Breast epithelium (tissue), 4 donors: ENCODE data around the gene POU2F2. TPM values are rescaled to one million over a fixed set of nuclear protein-coding genes. Genes with fewer than 3 reads are reported as not detected.

ENCODE experiments used
- DNase-seq, 2 donors: peaks; one replicate each; pipeline ENCODE4 v3.0.0-alpha.2; 2019; ENCODE audit warnings: low spot score in 2 of 2
- H3K27ac ChIP-seq, 2 donors: fragments of 200-600 bp; sonication (generic) in 1 of 2; one replicate each; pipeline ENCODE4 v1.5.1; 2016 to 2019; ENCODE audit warnings: mild to moderate bottlenecking in 1 of 2
- H3K27me3 ChIP-seq, 2 donors: fragments of 200-600 bp; sonication (generic) in 1 of 2; one replicate each; pipeline versions ENCODE4 v1.5.1 to v1.6.0; 2017 to 2019; ENCODE audit warnings: control low read depth in 1 of 2, mild to moderate bottlenecking in 1 of 2
- H3K36me3 ChIP-seq: fragments of 200-600 bp; one replicate; pipeline ENCODE4 v1.5.1; 2019
- H3K4me1 ChIP-seq, 2 donors: fragments of 200-600 bp; sonication (generic); one replicate each; pipeline ENCODE4 v1.5.1; 2016 to 2019; ENCODE audit warnings: control low read depth in 1 of 2
- H3K4me3 ChIP-seq, 3 donors: fragments of 200-600 bp; sonication (generic); 1 replicate in 2 of 3; 2 replicates in 1 of 3; pipeline ENCODE4 v1.5.1; 2016 to 2019; ENCODE audit warnings: mild to moderate bottlenecking in 3 of 3, moderate library complexity in 2 of 3
- H3K9me3 ChIP-seq, 2 donors: fragments of 200-600 bp; sonication (generic) in 1 of 2; one replicate each; pipeline ENCODE4 v1.5.1; 2016 to 2019; ENCODE audit warnings: control low read depth in 1 of 2
- CTCF ChIP-seq, 3 donors: fragments of 450-650 bp; IDR thresholded peaks; one replicate each; pipeline ENCODE4 v1.5.1; 2016 to 2017; ENCODE audit warnings: antibody characterized with exemption in 3 of 3, mild to moderate bottlenecking in 3 of 3, moderate library complexity in 3 of 3
- POLR2A ChIP-seq: fragments of 450-650 bp; IDR thresholded peaks from one replicate; pipeline ENCODE4 v1.6.1; 2016; ENCODE audit warnings: antibody characterized with exemption, mild to moderate bottlenecking, moderate library complexity
- POLR2AphosphoS5 ChIP-seq, 3 donors: sonication (generic); formaldehyde crosslinking; IDR thresholded peaks; one replicate each; pipeline ENCODE4 v1.6.1; 2017; ENCODE audit warnings: antibody characterized with exemption in 3 of 3
- intact Hi-C: fragments of 100-400 bp; cut with DNase I; formaldehyde crosslinking; loops from one replicate; pipeline ENCODE4 v1.15.1; 2023; ENCODE audit warnings: low total_unique reads
- total RNA-seq, 3 donors: library from RNA; depleted of rRNA; stranded (reverse); fragments of >200 nt; gene quantifications; one replicate each; pipeline ENCODE4 v1.1.0, GENCODE V29; 2016

Gene POU2F2
- total RNA-seq, 3 donors from 2014 or later = 1.2 to 2.9 (median 1.6) TPM

- Histone ChIP-seq H3K36me3 (peaks cover 27% of the 10 kb centered on the region), H3K4me3 (no peak overlapping the region), H3K4me1 (peaks cover 6 to 8% of the 10 kb centered on the region in 2 donors), H3K27me3 (no peaks in the 10 kb centered on the region), H3K9me3 (no peaks in the 10 kb centered on the region), H3K27ac (peak overlapping the region in 1 of 2 donors; percentile 36)
- DNase-seq = no peak
- intact Hi-C loops = loop anchor here (5.0 kb wide), 1 partner anchor 1584 kb away; no protein-coding TSS in a partner anchor
- no peak for TF ChIP-seq CTCF (IDR thresholded peaks at IDR 0.05)
- TF ChIP-seq POLR2A = no peak
- TF ChIP-seq POLR2AphosphoS5 (IDR thresholded peaks at IDR 0.05) = no peak
Measured at GRCh38 chr19:42078538-42079275, 53.5 kb downstream of the POU2F2 start.

GRCh38 chr19:42078058-42078457, 54.2 kb downstream of the POU2F2 start:
- Histone ChIP-seq H3K4me1 (peaks cover 6 to 8% of the 10 kb centered on the region in 2 donors), H3K27ac (peak overlapping the region in 1 of 2 donors; percentile 36), H3K9me3 (no peaks in the 10 kb centered on the region), H3K27me3 (no peaks in the 10 kb centered on the region), H3K4me3 (no peak overlapping the region), H3K36me3 (peaks cover 27% of the 10 kb centered on the region)
- DNase-seq = no peak
- intact Hi-C loops = loop anchor here (5.0 kb wide), 1 partner anchor 1584 kb away; no protein-coding TSS in a partner anchor
- TF ChIP-seq POLR2A (no peak), CTCF (IDR thresholded peaks at IDR 0.05) (no peak), POLR2AphosphoS5 (IDR thresholded peaks at IDR 0.05) (no peak)

- intact Hi-C loops = loop anchor here (5.0 kb wide), 1 partner anchor 1586 kb away; no protein-coding TSS in a partner anchor
- no peak for TF ChIP-seq POLR2AphosphoS5 (IDR thresholded peaks at IDR 0.05)
- no peak for TF ChIP-seq POLR2A
- TF ChIP-seq CTCF (IDR thresholded peaks at IDR 0.05) = no peak
- DNase-seq = peak in 1 of 2 donors; percentile 37
- no peaks in the 10 kb centered on the region for H3K9me3 ChIP-seq
- peaks cover 27% of the 10 kb centered on the region for H3K36me3 ChIP-seq
- peak overlapping the region; percentile 72 to 100 (median 76) for H3K4me3 ChIP-seq
- peak overlapping the region; percentile 98 to 99 for H3K27ac ChIP-seq
- H3K4me1 ChIP-seq = peaks cover 6 to 8% of the 10 kb centered on the region in 2 donors
- H3K27me3 ChIP-seq = no peaks in the 10 kb centered on the region
Measured at GRCh38 chr19:42076380-42076944, 55.8 kb downstream of the POU2F2 start.

GRCh38 chr19:42075616-42076379, 56.4 kb downstream of the POU2F2 start, which contains the start of gene ZNF574:
TSS of gene ZNF574 (plus strand) at chr19:42076166. CDS start at chr19:42078607, 2,441 bp downstream.
- peak; percentile 98 to 99 for DNase-seq
- intact Hi-C loops = loop anchor here (5.0 kb wide), 1 partner anchor 1587 kb away; no protein-coding TSS in a partner anchor
- TF ChIP-seq CTCF (IDR thresholded peaks at IDR 0.05) (peak in 1 of 3 donors; percentile 22), POLR2AphosphoS5 (IDR thresholded peaks at IDR 0.05) (peak; percentile 94 to 99 (median 98)), POLR2A (peak; percentile 89)

More at GRCh38 chr19:42075616-42076379, 56.4 kb downstream of the POU2F2 start, which contains the start of gene ZNF574:
- Histone ChIP-seq H3K36me3 (peaks cover 22% of the 10 kb centered on the region), H3K9me3 (no peaks in the 10 kb centered on the region), H3K4me3 (peak within 1 kb of the TSS; percentile 72 to 100 (median 76)), H3K27ac (peak within 1 kb of the TSS; percentile 98 to 99), H3K4me1 (peaks cover 6 to 8% of the 10 kb centered on the region in 2 donors), H3K27me3 (no peaks in the 10 kb centered on the region)
